Activated T-cell treated with anti-CD3 and anti-CD28 coated beads for 48 hours (primary cell): Measurements from ENCODE around the gene PLEKHH2.

Source experiments
- DNase-seq: peaks from one replicate; pipeline ENCODE4 v3.0.0-alpha.2; 2020; ENCODE audit warnings: low read depth

Gene PLEKHH2

DNA sequence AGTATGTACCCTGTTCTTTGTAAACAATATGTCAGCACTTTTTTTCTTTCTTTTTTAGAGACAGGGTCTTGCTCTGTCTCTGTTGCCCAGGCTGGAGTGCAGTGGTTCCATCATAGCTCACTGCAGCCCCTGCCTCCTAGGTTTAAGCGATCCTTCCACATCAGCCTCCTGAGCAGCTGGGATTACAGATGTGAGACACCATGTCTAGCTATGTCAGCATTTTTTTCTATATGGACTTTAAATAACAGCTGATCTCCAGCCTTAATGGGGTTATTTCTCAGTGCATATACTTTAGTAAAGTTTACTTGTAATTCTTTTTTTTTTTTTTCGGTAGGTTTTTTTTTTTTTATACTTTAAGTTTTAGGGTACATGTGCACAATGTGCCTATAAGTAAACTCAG, 174.9 kb downstream of the PLEKHH2 start:
- DNase-seq, result no peak

DNA sequence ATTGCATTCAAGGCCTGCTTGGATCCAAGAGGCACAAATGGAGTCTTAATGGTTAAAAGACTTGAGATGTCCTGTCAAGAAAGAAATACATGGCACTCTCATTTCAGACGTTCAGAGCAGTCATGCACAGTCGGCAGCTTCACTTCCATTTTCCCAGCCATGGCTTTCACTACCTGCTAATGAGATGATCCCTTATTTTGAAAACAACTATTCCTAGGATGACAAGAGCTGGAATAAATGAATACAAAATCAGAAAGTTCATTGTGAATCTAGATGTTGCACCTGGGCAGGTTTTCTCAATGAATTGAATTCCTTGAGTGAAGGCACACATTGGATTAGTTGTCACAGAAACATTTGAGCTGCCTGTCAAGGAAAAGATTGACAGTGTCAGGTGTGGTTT, 175.9 kb downstream of the PLEKHH2 start:
- no peak for DNase-seq

- no peak for DNase-seq
These were observed 177.7 kb downstream of the PLEKHH2 start for GRCh38 chr2:43814711-43815110.
